Large intestine (tissue), 3 donors: Measurements from ENCODE around the gene PRDM2. TPM values are rescaled to one million over a fixed set of nuclear protein-coding genes. Genes with fewer than 3 reads are reported as not detected.

Source experiments
- DNase-seq, 2 donors: peaks; one replicate each; pipeline versions ENCODE4 v3.0.0 to v3.0.0-alpha.2; 2013
- H3K27ac ChIP-seq: one replicate; pipeline ENCODE4 v1.5.1; 2013; ENCODE audit warnings: low read length
- H3K27me3 ChIP-seq: 2 replicates; pipeline ENCODE4 v1.6.1; 2013; ENCODE audit warnings: low read length; ENCODE audit not compliant: control insufficient read depth, insufficient read depth
- H3K36me3 ChIP-seq: 2 replicates; pipeline ENCODE4 v1.6.1; 2013; ENCODE audit warnings: low read length; ENCODE audit not compliant: control insufficient read depth, insufficient read depth
- H3K4me1 ChIP-seq: one replicate; pipeline ENCODE4 v1.6.1; 2013; ENCODE audit warnings: low read length; ENCODE audit not compliant: control insufficient read depth, insufficient read depth
- H3K4me3 ChIP-seq: one replicate; pipeline ENCODE4 v1.5.1; 2013; ENCODE audit warnings: low read length
- H3K9me3 ChIP-seq: one replicate; pipeline ENCODE4 v1.6.1; 2013; ENCODE audit warnings: mild to moderate bottlenecking, low read depth, low read length, moderate library complexity; ENCODE audit not compliant: control insufficient read depth
- WGBS: methylation state at CpG from one replicate; pipeline ENCODE4 v1.1.5; 2013; ENCODE audit warnings: low lambda C conversion rate; ENCODE audit not compliant: insufficient coverage; 5-methylcytosine and 5-hydroxymethylcytosine counted together
- polyA plus RNA-seq: library from polyadenylated mRNA; unstranded; fragments of 120-200 nt; gene quantifications from one replicate; pipeline ENCODE4 v1.2.1, GENCODE V29; 2013

Gene PRDM2
- polyA plus RNA-seq, 1 donor, result 26.0 TPM

DNA sequence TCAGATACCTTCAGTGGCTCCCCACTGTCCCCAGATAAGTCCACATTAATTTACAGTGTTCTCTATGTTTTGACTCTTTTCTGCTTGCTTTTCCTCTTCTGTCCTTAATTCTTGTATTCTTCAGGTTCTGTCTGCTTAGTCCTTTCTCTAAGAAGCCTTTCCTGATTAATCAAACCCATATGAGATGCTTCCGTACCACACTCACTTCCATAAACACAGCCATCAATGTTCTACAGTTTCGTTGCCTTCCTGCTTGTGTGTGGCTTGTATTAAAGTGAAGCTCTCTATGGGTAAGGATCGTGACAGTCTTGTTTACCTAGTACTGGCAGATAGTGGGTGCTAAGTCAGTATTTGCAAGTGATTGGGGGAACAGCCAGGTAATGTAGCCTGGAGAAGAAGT lies 75.9 kb downstream of the PRDM2 start:
- H3K27ac ChIP-seq, result no peak overlapping the region
- H3K9me3 ChIP-seq, result no peaks in the 10 kb centered on the region
- H3K4me3 ChIP-seq, result no peak overlapping the region
- no peak for DNase-seq
- H3K36me3 ChIP-seq, result peaks cover 69% of the 10 kb centered on the region
- WGBS, result no CpG with 5 or more reads among the region's 3 CpGs
- no peaks in the 10 kb centered on the region for H3K4me1 ChIP-seq
- no peaks in the 10 kb centered on the region for H3K27me3 ChIP-seq

DNA sequence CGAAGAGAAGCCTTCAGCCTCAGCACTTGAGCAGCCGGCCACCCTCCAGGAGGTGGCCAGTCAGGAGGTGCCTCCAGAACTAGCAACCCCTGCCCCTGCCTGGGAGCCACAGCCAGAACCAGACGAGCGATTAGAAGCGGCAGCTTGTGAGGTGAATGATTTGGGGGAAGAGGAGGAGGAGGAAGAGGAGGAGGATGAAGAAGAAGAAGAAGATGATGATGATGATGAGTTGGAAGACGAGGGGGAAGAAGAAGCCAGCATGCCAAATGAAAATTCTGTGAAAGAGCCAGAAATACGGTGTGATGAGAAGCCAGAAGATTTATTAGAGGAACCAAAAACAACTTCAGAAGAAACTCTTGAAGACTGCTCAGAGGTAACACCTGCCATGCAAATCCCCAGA lies 78.4 kb downstream of the PRDM2 start:
- no peak for DNase-seq
- WGBS, result 93% methylated on average over 5 of the region's 7 CpGs
- peaks cover 79% of the 10 kb centered on the region for H3K36me3 ChIP-seq
- H3K27ac ChIP-seq, result no peak overlapping the region
- no peaks in the 10 kb centered on the region for H3K4me1 ChIP-seq
- no peaks in the 10 kb centered on the region for H3K27me3 ChIP-seq
- H3K4me3 ChIP-seq, result no peak overlapping the region
- no peaks in the 10 kb centered on the region for H3K9me3 ChIP-seq

DNA sequence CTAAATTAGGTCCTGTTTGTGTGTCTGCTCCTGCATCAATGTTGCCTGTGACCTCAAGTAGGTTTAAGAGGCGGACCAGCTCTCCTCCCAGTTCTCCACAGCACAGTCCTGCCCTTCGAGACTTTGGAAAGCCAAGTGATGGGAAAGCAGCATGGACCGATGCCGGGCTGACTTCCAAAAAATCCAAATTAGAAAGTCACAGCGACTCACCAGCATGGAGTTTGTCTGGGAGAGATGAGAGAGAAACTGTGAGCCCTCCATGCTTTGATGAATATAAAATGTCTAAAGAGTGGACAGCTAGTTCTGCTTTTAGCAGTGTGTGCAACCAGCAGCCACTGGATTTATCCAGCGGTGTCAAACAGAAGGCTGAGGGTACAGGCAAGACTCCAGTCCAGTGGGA lies 79.9 kb downstream of the PRDM2 start:
- H3K4me1 ChIP-seq, result no peaks in the 10 kb centered on the region
- no peak overlapping the region for H3K27ac ChIP-seq
- no CpG with 5 or more reads among the region's 6 CpGs for WGBS
- peaks cover 80% of the 10 kb centered on the region for H3K36me3 ChIP-seq
- H3K27me3 ChIP-seq, result no peaks in the 10 kb centered on the region
- H3K4me3 ChIP-seq, result no peak overlapping the region
- no peak for DNase-seq
- no peaks in the 10 kb centered on the region for H3K9me3 ChIP-seq

DNA sequence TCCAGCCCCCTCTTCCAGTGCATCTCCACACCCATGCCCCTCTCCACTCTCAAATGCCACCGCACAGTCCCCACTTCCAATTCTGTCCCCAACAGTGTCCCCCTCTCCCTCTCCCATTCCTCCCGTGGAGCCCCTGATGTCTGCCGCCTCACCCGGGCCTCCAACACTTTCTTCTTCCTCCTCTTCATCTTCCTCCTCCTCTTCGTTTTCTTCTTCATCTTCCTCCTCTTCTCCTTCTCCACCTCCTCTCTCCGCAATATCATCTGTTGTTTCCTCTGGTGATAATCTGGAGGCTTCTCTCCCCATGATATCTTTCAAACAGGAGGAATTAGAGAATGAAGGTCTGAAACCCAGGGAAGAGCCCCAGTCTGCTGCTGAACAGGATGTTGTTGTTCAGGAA lies 80.8 kb downstream of the PRDM2 start:
- Histone ChIP-seq H3K4me1 (no peaks in the 10 kb centered on the region), H3K36me3 (peaks cover 75% of the 10 kb centered on the region)
- WGBS, result 98% methylated on average over 6 of the region's 6 CpGs

DNA sequence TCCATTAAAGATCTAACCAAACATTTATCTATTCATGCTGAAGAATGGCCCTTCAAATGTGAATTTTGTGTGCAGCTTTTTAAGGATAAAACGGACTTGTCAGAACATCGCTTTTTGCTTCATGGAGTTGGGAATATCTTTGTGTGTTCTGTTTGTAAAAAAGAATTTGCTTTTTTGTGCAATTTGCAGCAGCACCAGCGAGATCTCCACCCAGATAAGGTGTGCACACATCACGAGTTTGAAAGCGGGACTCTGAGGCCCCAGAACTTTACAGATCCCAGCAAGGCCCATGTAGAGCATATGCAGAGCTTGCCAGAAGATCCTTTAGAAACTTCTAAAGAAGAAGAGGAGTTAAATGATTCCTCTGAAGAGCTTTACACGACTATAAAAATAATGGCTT lies 81.2 kb downstream of the PRDM2 start:
- no peak for DNase-seq
- Histone ChIP-seq H3K36me3 (peaks cover 73% of the 10 kb centered on the region), H3K4me1 (no peaks in the 10 kb centered on the region), H3K9me3 (no peaks in the 10 kb centered on the region), H3K27ac (no peak overlapping the region), H3K4me3 (no peak overlapping the region), H3K27me3 (no peaks in the 10 kb centered on the region)
- 100% methylated on average over 2 of the region's 6 CpGs for WGBS

More for the DNA sequence above, 80.8 kb downstream of the PRDM2 start:
- DNase-seq, result no peak
- Histone ChIP-seq H3K27ac (no peak overlapping the region), H3K9me3 (no peaks in the 10 kb centered on the region), H3K27me3 (no peaks in the 10 kb centered on the region), H3K4me3 (no peak overlapping the region)

GRCh38 chr1:13781907-13782633 lies 82.1 kb downstream of the PRDM2 start:
- Histone ChIP-seq H3K4me1 (no peaks in the 10 kb centered on the region), H3K4me3 (no peak overlapping the region), H3K36me3 (peaks cover 70% of the 10 kb centered on the region), H3K27ac (no peak overlapping the region), H3K9me3 (no peaks in the 10 kb centered on the region), H3K27me3 (no peaks in the 10 kb centered on the region)
- no peak for DNase-seq
- WGBS, result 87% methylated on average over 3 of the region's 20 CpGs

DNA sequence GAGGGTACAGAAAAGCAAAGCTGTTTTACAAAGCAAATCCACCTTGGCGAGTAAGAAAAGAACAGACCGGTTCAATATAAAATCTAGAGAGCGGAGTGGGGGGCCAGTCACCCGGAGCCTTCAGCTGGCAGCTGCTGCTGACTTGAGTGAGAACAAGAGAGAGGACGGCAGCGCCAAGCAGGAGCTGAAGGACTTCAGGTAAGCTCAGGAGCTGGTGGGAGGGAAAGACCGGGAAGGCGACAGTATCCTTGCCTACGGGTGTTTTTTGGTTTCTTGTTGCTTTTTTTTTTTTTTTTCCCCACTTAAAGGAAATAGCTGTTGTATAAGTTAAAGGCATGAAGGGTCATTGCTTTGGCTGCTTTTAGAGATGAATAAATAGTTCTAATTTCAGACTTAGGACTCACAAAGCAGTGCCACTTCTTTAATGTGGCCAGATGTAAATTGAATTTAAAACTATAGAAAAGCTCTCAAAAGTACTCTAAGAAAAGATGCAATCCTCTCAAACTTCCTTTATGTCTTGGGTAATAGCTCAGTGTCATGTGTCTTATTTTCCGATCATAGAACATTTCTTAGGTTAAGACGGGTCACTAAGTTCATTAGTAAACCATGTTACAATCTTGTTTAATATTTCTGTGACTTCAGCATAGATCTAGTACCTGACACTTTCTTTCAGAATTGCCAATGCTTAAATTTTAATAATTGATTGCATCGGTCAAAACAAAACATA lies 82.8 kb downstream of the PRDM2 start:
- Histone ChIP-seq H3K27ac (no peak overlapping the region), H3K27me3 (no peaks in the 10 kb centered on the region), H3K4me3 (no peak overlapping the region), H3K9me3 (no peaks in the 10 kb centered on the region), H3K36me3 (peaks cover 62% of the 10 kb centered on the region), H3K4me1 (no peaks in the 10 kb centered on the region)
- DNase-seq, result no peak
- WGBS, result 70% methylated on average over 2 of the region's 12 CpGs

- Histone ChIP-seq H3K36me3 (peaks cover 62% of the 10 kb centered on the region), H3K9me3 (no peaks in the 10 kb centered on the region), H3K4me1 (no peaks in the 10 kb centered on the region), H3K4me3 (no peak overlapping the region), H3K27me3 (no peaks in the 10 kb centered on the region), H3K27ac (no peak overlapping the region)
- WGBS, result no CpG with 5 or more reads among the region's 5 CpGs
- DNase-seq, result no peak
These were observed 83.6 kb downstream of the PRDM2 start for GRCh38 chr1:13783551-13783950.

DNA sequence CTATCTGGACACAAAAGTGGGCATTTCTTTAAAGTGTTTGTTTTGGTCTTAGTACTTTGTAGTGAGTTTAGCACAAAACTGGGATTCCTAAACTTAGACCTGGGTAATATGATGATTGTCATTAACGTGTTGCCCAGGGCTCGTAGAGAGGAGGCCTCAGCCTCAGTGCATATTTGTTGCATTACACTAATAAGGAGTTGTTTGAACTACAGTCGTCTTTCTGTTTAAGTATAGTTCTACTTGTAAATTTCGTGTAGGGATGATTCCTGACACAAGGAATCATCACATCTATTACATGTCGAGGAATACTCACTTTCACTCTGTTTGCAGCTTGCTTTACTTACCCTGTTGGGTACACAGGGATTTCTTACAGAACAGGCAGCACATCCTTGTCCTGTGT lies 85.0 kb downstream of the PRDM2 start:
- WGBS, result 93% methylated on average over 2 of the region's 5 CpGs
- H3K4me3 ChIP-seq, result no peak overlapping the region

DNA sequence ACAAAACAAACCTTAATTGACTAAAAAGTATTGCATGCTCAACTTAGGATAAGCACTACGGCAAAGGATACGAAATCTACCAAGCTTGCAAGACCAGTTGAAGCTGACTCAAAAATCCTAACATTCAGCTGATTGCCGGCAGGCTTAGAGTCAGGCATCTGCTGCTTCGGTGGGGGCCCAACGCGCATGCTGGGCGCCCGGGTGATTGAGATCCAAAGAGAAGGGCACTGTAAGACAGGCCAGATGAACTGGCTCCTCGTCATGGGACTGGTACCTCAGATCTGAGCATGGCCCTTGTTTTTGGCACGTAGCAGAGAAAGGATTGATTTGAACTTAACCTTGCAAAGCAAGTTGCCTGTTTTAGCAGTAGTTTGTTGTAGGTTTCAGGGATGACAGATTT lies 86.6 kb downstream of the PRDM2 start:
- WGBS, result no CpG with 5 or more reads among the region's 10 CpGs
- Histone ChIP-seq H3K4me3 (no peak overlapping the region), H3K36me3 (peaks cover 47% of the 10 kb centered on the region)

More for the DNA sequence above, 85.0 kb downstream of the PRDM2 start:
- no peaks in the 10 kb centered on the region for H3K9me3 ChIP-seq
- DNase-seq, result no peak
- H3K4me1 ChIP-seq, result no peaks in the 10 kb centered on the region
- no peak overlapping the region for H3K27ac ChIP-seq
- H3K27me3 ChIP-seq, result no peaks in the 10 kb centered on the region
- peaks cover 58% of the 10 kb centered on the region for H3K36me3 ChIP-seq

More for the DNA sequence above, 86.6 kb downstream of the PRDM2 start:
- H3K27ac ChIP-seq, result no peak overlapping the region
- H3K4me1 ChIP-seq, result no peaks in the 10 kb centered on the region
- no peaks in the 10 kb centered on the region for H3K9me3 ChIP-seq
- H3K27me3 ChIP-seq, result no peaks in the 10 kb centered on the region
- DNase-seq, result no peak
